CD14-positive monocyte (primary cell): Measurements from ENCODE around the gene SLC12A9. TPM values are rescaled to one million over a fixed set of nuclear protein-coding genes. Genes with fewer than 3 reads are reported as not detected.

Source experiments
- DNase-seq, 3 donors: peaks; one replicate each; pipeline ENCODE4 v3.0.0-alpha.2; 2011 to 2022
- H2AFZ ChIP-seq: 2 replicates; pipeline ENCODE4 v1.6.0; 2012; ENCODE audit warnings: mild to moderate bottlenecking, low read depth, low read length, inconsistent platforms; ENCODE audit not compliant: insufficient read depth, poor library complexity, severe bottlenecking
- H3K27ac ChIP-seq, 2 donors: 1 replicate in 1 of 2; 2 replicates in 1 of 2; pipeline ENCODE4 v1.5.1; 2012 to 2013; ENCODE audit warnings: low read length in 2 of 2, control low read depth in 1 of 2, inconsistent platforms in 1 of 2, low read depth in 1 of 2, mild to moderate bottlenecking in 1 of 2
- H3K27me3 ChIP-seq, 2 donors: one replicate each; pipeline versions ENCODE4 v1.6.0 to v1.6.1; 2011 to 2013; ENCODE audit warnings: low read length in 2 of 2; ENCODE audit not compliant: control insufficient read depth in 2 of 2, insufficient read depth in 2 of 2
- H3K36me3 ChIP-seq, 2 donors: replicated peaks in 1 of 2; 1 replicate in 1 of 2; 2 replicates in 1 of 2; pipeline versions ENCODE4 v1.5.1 to v1.6.1; 2012 to 2013; ENCODE audit warnings: low read length in 2 of 2, control low read depth in 1 of 2, inconsistent platforms in 1 of 2, mild to moderate bottlenecking in 1 of 2; ENCODE audit not compliant: insufficient read depth in 2 of 2, control insufficient read depth in 1 of 2
- H3K4me1 ChIP-seq, 2 donors: 1 replicate in 1 of 2; 2 replicates in 1 of 2; pipeline versions ENCODE4 v1.5.1 to v1.6.1; 2012 to 2013; ENCODE audit warnings: low read length in 2 of 2, control low read depth in 1 of 2, inconsistent platforms in 1 of 2, mild to moderate bottlenecking in 1 of 2, moderate library complexity in 1 of 2; ENCODE audit not compliant: insufficient read depth in 2 of 2, control insufficient read depth in 1 of 2
- H3K4me2 ChIP-seq: replicated peaks from 2 replicates; pipeline ENCODE3; 2012; ENCODE audit warnings: low read length, moderate library complexity, mild to moderate bottlenecking; ENCODE audit not compliant: poor library complexity, severe bottlenecking; ENCODE audit errors: extremely low read depth
- H3K4me3 ChIP-seq, 3 experiments: fragments of 200-600 bp in 1 of 3; sonication (generic) in 1 of 3; replicated peaks in 1 of 3; 1 replicate in 2 of 3; 2 replicates in 1 of 3; pipeline ENCODE4 v1.5.1; 2011 to 2013; ENCODE audit warnings: low read length in 3 of 3, mild to moderate bottlenecking in 3 of 3, control low read depth in 2 of 3, low read depth in 2 of 3, inconsistent platforms in 1 of 3, moderate library complexity in 1 of 3
- H3K79me2 ChIP-seq: 2 replicates; pipeline ENCODE4 v1.6.0; 2012; ENCODE audit warnings: mild to moderate bottlenecking, control low read depth, inconsistent platforms, low read length, moderate library complexity; ENCODE audit not compliant: insufficient read depth
- H3K9ac ChIP-seq: 2 replicates; pipeline ENCODE4 v1.6.0; 2017; ENCODE audit warnings: low read length, mild to moderate bottlenecking; ENCODE audit not compliant: insufficient read depth, poor library complexity, severe bottlenecking
- H3K9me3 ChIP-seq, 2 donors: replicated peaks in 1 of 2; 1 replicate in 1 of 2; 2 replicates in 1 of 2; pipeline versions ENCODE4 v1.5.1 to v1.6.1; 2012 to 2013; ENCODE audit warnings: low read length in 2 of 2, control low read depth in 1 of 2; ENCODE audit not compliant: control insufficient read depth in 1 of 2, insufficient read depth in 1 of 2
- H4K20me1 ChIP-seq: 2 replicates; pipeline ENCODE4 v1.6.0; 2012; ENCODE audit warnings: mild to moderate bottlenecking, low read length, control low read depth, moderate library complexity; ENCODE audit not compliant: insufficient read depth
- H3K27ac Mint-ChIP-seq, 7 donors: one replicate each; pipeline ENCODE4 v1.8.0; 2020; ENCODE audit warnings: mild to moderate bottlenecking in 7 of 7, mixed read lengths in 7 of 7, moderate library complexity in 6 of 7, inconsistent platforms in 2 of 7
- H3K27me3 Mint-ChIP-seq, 3 donors: one replicate each; pipeline ENCODE4 v1.8.0; 2021 to 2022; ENCODE audit warnings: low read depth in 3 of 3, mild to moderate bottlenecking in 3 of 3, mixed read lengths in 3 of 3, moderate library complexity in 3 of 3, inconsistent platforms in 1 of 3
- H3K36me3 Mint-ChIP-seq, 2 donors: one replicate each; pipeline ENCODE4 v1.8.0; 2020; ENCODE audit warnings: mixed read lengths in 2 of 2, inconsistent platforms in 1 of 2, mild to moderate bottlenecking in 1 of 2
- H3K4me1 Mint-ChIP-seq: one replicate; pipeline ENCODE4 v1.8.0; 2020; ENCODE audit warnings: mild to moderate bottlenecking, mixed read lengths
- H3K4me3 Mint-ChIP-seq, 2 donors: one replicate each; pipeline ENCODE4 v1.8.0; 2020; ENCODE audit warnings: mild to moderate bottlenecking in 2 of 2, mixed read lengths in 2 of 2, moderate library complexity in 1 of 2
- H3K9me3 Mint-ChIP-seq, 7 donors: one replicate each; pipeline ENCODE4 v1.8.0; 2020 to 2022; ENCODE audit warnings: mixed read lengths in 7 of 7, mild to moderate bottlenecking in 6 of 7, moderate library complexity in 6 of 7, inconsistent platforms in 2 of 7
- CTCF ChIP-seq: fragments of 200-600 bp; IDR thresholded peaks from one replicate; pipeline ENCODE4 v1.8.0; 2022; ENCODE audit warnings: antibody characterized with exemption, mild to moderate bottlenecking
- WGBS: methylation state at CpG from one replicate; pipeline ENCODE4 v1.1.5; 2013; ENCODE audit warnings: missing lambda C conversion rate; ENCODE audit not compliant: insufficient coverage; 5-methylcytosine and 5-hydroxymethylcytosine counted together
- intact Hi-C, 2 donors: fragments of 100-400 bp; cut with micrococcal nuclease; formaldehyde crosslinking; loops; one replicate each; pipeline versions ENCODE4 v1.15.0 to v1.15.1; 2023
- polyA plus RNA-seq, 3 donors: library from polyadenylated mRNA; depleted of rRNA in 1 of 3; unstranded in 2 of 3; stranded (reverse) in 1 of 3; fragments of 300-500 nt in 2 of 3; fragments of >200 nt in 1 of 3; fragmentation: Illumina TruSeq in 2 of 3; gene quantifications; 1 replicate in 2 of 3; 2 replicates in 1 of 3; pipeline ENCODE4 v1.2.3, GENCODE V29; 2012 to 2021

The SLC12A9 gene
- polyA plus RNA-seq, 3 donors = 18.8 to 119 (median 19.3) TPM

- H3K27me3 ChIP-seq = peaks cover 24 to 61% of the 10 kb centered on the region in 2 donors
- no peak for TF ChIP-seq CTCF
- 39% methylated on average over 11 of the region's 20 CpGs for WGBS
- H3K9me3 ChIP-seq = peaks cover 0 to 4% of the 10 kb centered on the region in 2 donors
- Mint-ChIP-seq H3K4me3 (peak overlapping the region in 1 of 2 donors; percentile 92), H3K9me3 (peaks cover 2 to 20% (median 14%) of the 10 kb centered on the region in 7 donors), H3K36me3 (peaks cover 6 to 11% of the 10 kb centered on the region in 2 donors), H3K27me3 (peaks cover 62 to 70% (median 65%) of the 10 kb centered on the region in 3 donors), H3K4me1 (peaks cover 28% of the 10 kb centered on the region), H3K27ac (no peak overlapping the region)
- no peak overlapping the region for H3K4me2 ChIP-seq
- H4K20me1 ChIP-seq = no peaks in the 10 kb centered on the region
- no peaks in the 10 kb centered on the region for H3K79me2 ChIP-seq
- no peaks in the 10 kb centered on the region for H3K36me3 ChIP-seq
- H3K9ac ChIP-seq = no peak overlapping the region
- no peak overlapping the region for H3K27ac ChIP-seq
- no peak overlapping the region for H3K4me3 ChIP-seq
- H2AFZ ChIP-seq = no peak overlapping the region
- no peak for DNase-seq
- peaks cover 32 to 40% of the 10 kb centered on the region in 2 donors for H3K4me1 ChIP-seq
- intact Hi-C loops = no loop called here
Measured at GRCh38 chr7:100829150-100829716, 23.3 kb upstream of the SLC12A9 start.

- Mint-ChIP-seq H3K4me1 (peaks cover 25% of the 10 kb centered on the region), H3K4me3 (peak overlapping the region in 1 of 2 donors; percentile 46), H3K9me3 (peaks cover 2 to 20% (median 14%) of the 10 kb centered on the region in 7 donors), H3K27me3 (peaks cover 54 to 59% (median 58%) of the 10 kb centered on the region in 3 donors), H3K36me3 (peaks cover 6 to 11% of the 10 kb centered on the region in 2 donors), H3K27ac (no peak overlapping the region)
- no peak for TF ChIP-seq CTCF
- Histone ChIP-seq H4K20me1 (no peaks in the 10 kb centered on the region), H3K4me2 (no peak overlapping the region), H3K4me3 (no peak overlapping the region), H3K9me3 (peaks cover 0 to 4% of the 10 kb centered on the region in 2 donors), H3K27ac (no peak overlapping the region), H3K36me3 (no peaks in the 10 kb centered on the region), H3K27me3 (peaks cover 24 to 49% of the 10 kb centered on the region in 2 donors), H3K9ac (no peak overlapping the region), H3K4me1 (peaks cover 28 to 33% of the 10 kb centered on the region in 2 donors), H3K79me2 (no peaks in the 10 kb centered on the region), H2AFZ (no peak overlapping the region)
- no peak for DNase-seq
- intact Hi-C loops = no loop called here
- no CpG with 5 or more reads among the region's 4 CpGs for WGBS
Measured at GRCh38 chr7:100830396-100830795, 22.1 kb upstream of the SLC12A9 start.
